Measurements from ENCODE around the gene ATP1A2.

ATP1A2 gene

DNA sequence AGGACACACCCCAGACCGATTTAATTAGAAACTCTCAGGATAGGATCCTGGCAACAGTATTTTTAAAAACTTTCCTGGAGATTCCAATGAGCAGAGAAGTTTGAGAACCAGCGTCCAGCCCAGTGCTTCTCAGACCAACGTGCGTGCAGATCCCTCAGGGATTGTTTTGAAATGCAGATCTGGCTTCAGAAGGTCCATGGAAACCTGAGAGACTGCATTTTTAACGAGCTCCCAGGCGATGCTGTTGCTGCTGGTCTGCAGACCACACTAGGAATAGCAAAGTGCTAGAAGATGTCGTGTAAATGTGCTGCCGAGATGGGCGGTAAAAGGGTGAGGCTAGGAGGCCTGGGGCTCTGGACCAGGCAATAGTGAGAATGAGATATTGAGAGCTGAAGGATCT is 56.4 kb downstream of the ATP1A2 start:
- DNase-seq (ENCODE audit: low read depth), result no peak

DNA sequence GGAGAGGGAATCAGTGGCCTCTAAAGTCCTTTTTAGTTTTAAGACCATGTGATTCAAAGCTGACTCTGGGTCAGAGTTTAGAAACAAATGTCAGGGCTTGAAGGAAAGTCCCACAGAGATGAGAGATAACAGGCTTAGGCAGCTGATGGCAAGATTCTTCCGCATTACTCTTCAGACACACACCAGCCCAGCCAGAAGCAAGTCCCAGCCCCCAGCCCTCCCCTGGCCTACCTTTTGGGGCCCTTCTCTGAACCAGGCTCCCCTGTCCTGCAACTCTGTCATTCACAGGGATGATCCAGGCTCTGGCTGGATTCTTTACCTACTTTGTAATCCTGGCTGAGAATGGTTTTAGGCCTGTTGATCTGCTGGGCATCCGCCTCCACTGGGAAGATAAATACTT is 61.7 kb downstream of the ATP1A2 start:
- no peak for DNase-seq (ENCODE audit: low read depth)

DNA sequence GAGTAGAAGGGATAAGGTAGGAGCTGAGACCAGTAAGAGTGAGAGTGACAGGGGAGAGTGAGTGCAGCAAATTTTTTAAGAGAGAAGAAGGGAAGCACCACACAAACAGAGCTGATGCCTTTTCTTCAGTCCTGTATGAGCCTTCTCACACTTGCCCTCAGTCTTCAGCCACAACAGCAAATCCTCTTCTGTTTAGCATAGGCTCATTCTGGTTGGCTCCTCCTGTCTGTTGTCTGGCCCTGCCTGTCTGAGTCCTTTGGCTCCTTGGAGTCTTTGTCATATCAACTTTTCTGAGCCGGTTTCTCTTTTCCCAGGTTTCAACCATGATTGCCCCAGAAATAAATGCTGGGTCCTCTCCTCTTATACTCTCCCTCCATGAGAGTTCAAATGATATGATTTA is 62.1 kb downstream of the ATP1A2 start:
- DNase-seq (ENCODE audit: low read depth), result no peak

DNA sequence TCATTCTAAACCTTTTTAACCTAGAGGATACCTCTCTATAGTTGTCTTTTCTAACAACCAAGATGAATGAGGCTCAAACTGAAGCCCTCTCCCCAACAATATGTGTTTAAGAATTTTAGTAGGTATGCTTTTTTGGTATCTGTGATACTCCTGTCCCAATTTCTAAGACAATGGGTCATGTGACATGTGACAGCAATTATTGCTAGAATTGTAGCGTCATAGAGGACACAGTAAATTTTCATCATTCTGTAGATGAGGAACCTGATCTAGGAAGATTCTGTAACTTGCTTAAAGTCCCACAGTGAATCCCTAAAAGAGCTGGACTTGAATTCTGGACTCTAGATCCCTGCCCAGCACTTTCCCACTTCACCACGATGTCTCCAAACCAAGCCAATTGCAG is 63.2 kb downstream of the ATP1A2 start:
- DNase-seq (ENCODE audit: low read depth), result no peak

DNA sequence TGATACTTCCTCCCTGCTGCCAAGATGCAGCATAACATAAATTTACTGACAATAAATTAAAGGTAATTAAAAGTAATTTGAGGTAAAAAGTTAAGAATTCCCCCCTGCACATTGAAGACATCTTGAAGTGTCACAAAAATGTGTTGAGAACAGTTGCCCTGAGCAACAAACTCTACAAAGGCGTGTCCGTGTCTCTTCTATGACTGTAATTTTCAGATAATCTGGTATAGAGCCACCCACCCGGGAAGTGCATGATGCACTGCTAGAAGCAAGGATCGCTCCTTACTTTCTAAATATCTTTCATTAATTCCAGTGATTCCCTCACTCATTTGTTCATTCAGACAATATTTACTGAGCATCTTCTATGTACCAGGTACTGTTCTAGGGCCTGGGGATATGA is 63.8 kb downstream of the ATP1A2 start:
- no peak for DNase-seq (ENCODE audit: low read depth)

DNA sequence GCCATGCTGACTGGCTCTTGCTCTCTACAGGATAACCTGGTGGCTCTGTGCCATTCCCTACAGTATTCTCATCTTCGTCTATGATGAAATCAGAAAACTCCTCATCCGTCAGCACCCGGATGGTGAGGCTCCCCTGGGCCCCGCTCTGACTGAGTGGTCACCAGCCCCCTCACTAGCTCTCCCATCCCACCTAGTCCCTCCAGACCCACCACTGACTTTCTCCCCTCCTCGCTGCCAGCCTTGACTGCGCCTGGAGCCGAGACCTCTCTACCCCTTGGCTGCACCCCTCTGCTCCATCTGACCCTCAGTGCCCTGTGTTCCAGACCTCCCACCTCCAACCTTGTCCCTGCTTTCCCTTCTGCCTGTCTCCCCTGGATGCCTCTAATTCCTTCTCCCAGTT is 70.7 kb downstream of the ATP1A2 start:
- DNase-seq (ENCODE audit: low read depth), result no peak

DNA sequence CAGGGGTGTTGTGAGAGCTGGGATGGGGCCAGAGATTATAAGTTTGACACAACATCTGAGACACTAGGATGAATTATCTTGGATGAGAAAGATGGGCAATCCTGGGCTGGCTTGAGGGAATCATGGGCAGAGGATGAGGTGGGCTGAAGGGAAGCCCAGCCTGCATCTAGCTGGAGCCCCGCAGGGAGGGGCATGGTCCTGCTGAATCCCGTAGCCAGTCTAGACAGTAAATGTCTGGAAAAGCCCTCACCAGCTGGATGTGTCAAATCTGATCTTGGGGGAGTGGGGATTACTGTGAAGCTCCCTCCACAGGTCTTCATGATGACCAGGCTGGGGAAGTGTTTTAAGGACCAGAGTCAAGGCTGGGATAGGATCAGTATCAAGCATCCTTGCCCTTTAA is 71.2 kb downstream of the ATP1A2 start:
- no peak for DNase-seq (ENCODE audit: low read depth)

DNA sequence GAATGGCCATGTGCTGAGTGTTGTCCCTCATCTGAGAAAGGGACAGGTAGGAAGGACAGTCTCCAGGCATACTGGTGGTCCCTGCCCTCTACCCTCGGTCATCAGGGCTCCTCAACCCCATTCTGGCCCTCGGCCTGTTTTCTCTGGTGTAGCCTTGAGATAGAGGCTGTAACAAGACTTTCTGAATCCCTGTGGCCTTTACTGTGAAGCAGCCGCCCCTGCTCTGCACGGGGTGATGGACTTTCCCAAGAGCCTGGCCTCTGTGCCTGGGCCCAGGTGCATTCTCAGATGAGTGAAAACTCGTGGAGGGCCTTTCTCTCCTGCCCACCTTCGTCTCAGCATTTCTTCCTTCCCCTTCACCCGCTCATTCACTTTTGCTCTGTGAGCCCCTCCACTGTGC is 71.8 kb downstream of the ATP1A2 start:
- DNase-seq (ENCODE audit: low read depth), result no peak

DNA sequence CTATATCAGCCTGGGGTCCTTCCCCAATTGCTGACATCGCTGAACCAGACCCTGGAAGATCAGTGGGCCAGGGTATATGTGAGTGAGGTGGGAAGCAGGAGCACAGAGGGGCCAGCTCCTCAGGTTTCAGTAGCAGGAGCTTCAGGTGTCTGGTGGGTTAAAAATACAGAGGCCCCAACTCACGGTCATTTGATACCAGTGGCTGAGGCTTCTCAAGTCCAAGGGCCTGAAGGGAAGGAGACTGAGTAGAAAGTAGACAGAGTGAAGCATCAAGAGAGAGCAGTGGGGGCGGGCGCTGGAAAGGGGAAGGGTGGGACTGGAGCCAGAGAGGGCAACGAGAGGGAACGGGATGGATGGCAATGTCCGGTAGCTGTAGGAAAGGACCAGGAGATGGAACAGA is 72.8 kb downstream of the ATP1A2 start:
- no peak for DNase-seq (ENCODE audit: low read depth)

DNA sequence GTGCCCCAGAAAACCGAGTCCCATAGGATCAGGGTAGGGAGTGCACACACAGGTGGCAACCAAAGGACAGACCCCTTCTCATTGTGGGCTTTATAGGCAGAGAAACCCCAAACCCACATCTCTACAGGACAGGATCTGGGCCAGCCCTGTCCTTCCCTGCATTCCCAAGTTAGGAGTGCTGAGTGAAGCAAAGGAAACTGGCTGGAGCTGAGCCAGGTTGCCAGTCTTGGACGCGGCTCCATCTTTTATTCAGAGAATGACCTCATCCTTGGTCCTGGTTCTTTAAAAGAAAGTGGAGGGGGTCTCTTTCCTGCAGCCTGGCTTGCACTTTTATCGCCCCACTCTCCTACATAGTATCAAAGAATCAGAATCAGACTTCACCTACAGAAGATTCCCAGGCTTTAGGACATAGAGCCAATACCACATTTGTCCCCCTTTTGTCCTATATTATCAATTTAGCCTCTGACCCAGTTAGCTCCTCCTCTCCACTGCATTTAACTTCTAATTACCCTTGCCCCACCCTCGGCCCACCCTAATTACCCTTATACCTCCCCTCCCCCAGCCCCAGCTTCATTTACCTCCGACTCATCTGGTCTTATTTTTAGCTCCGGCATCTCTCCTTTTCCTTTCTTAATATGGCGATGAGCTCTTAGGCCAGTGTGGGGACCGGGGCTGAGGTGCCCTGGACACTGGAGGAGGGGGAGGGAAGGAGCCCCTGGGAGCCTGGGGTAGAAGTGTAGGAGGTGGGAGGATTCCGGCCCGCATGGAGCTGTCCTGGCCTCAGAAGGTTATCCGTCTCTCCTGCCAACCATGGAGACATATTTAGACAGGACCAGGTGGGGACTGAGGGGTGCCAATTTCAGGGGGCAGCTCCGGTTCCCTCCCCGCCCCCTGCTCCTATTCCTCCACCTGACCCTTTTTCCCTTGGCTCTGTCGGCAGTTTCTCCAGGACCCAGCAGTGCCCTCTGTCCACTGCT is 74.4 kb downstream of the ATP1A2 start, which contains the start of gene CASQ1:
CASQ1 (plus strand) TSS at position 927 of the 977 bp plus-strand sequence. CDS start 177 bp downstream, outside the sequence.
- no peak for DNase-seq (ENCODE audit: low read depth)

DNA sequence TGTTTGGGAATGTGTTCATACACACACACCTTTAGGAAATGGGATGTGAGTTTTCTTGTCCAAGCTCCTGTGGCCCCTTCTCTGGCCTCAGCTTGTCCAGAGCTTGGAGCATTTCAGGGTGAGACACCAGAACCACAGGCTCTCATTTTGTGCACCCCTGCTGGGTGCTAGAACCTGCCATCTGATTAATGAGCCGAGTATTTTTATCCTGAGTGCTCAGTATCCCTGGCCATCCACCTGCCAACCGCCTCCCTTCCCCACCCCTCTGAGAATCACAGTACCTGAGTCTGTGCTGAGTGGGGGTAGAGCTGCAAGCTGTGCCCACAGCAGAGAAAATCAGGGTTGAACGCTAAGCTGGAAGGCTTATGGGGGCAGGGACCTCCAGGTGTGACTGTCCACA is 76.2 kb downstream of the ATP1A2 start:
- no peak for DNase-seq (ENCODE audit: low read depth)

DNA sequence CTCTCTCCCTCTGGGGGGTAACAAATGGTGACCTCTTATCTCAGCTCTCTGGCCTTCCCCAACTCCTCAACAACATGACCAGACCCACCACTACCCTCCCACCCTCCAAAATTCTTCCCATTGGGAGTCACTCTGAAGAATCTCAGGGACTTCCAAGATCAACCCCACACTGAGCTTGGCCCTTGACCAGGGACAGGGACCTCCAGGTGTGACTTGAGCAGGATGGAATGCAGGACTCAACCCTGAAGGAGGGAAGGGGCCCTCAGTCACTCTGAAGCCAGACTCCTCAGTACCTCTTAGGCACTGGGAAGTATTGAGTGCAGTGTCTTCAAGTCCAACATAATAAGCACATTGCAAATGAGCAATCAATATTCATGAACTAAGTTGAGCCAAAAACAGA is 76.7 kb downstream of the ATP1A2 start:
- no peak for DNase-seq (ENCODE audit: low read depth)

Measured in activated T-helper 1 cell treated with Interleukin-2 at 50 U/mL for 16 hours (primary cell).